PFSK-1 (cell line): ENCODE results near the gene GMDS.

Experiments used
- POLR2AphosphoS5 ChIP-seq: IDR thresholded peaks from 2 replicates; pipeline ENCODE4 v1.6.1; 2012; ENCODE audit warnings: low read depth, mild to moderate bottlenecking, control low read depth, low read length, moderate library complexity
- REST ChIP-seq, 2 experiments: IDR thresholded peaks; 2 replicates each; pipeline versions ENCODE4 v1.6.1 to v1.8.0; 2011 to 2012; ENCODE audit warnings: low read depth in 2 of 2, low read length in 2 of 2, control low read depth in 1 of 2, inconsistent platforms in 1 of 2, mild to moderate bottlenecking in 1 of 2, moderate library complexity in 1 of 2; ENCODE audit not compliant: insufficient read depth in 1 of 2
- TAF1 ChIP-seq: IDR thresholded peaks from 2 replicates; pipeline ENCODE4 v1.6.1; 2012; ENCODE audit warnings: low read length, control low read depth, borderline replicate concordance; ENCODE audit not compliant: insufficient read depth

- TF ChIP-seq REST (IDR thresholded peaks at IDR 0.05; ENCODE audit: insufficient read depth in 1 of 2, low read depth in 2 of 2, low read length in 2 of 2) = no peak
- TF ChIP-seq TAF1 = no peak
- no peak for TF ChIP-seq POLR2AphosphoS5
Measured at GRCh38 chr6:1581120-1581991, 664.0 kb downstream of the GMDS start.
